GM19023 (cell line): ENCODE measurements around the gene PEX10.

Experiments
- ATAC-seq: cut with Tn5 transposase; IDR thresholded peaks from one replicate; pipeline ENCODE4 v1.9.1; 2021; ENCODE audit warnings: mild to moderate bottlenecking, moderate library complexity; ENCODE audit not compliant: unreplicated experiment

PEX10 gene

DNA sequence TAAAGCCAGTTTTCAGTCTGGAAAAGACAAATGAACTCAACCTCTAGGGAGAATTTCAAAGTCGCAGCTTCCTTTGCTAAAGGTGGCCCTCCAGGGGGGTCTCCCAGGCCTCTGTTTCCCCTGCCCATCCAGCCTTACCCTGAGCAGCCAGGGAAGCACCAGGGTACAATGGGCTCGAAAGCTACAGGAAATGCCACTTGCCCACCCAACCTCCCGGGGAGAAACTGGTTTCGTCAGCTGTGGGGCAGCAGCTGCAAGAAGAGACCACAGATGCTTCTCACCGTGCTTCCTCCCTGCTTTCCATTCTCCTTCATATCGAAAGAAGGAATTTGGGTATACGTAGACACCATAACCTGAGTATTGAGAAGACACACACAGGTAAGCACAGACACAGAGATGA lies 22.7 kb downstream of the PEX10 start:
- ATAC-seq, result no peak

DNA sequence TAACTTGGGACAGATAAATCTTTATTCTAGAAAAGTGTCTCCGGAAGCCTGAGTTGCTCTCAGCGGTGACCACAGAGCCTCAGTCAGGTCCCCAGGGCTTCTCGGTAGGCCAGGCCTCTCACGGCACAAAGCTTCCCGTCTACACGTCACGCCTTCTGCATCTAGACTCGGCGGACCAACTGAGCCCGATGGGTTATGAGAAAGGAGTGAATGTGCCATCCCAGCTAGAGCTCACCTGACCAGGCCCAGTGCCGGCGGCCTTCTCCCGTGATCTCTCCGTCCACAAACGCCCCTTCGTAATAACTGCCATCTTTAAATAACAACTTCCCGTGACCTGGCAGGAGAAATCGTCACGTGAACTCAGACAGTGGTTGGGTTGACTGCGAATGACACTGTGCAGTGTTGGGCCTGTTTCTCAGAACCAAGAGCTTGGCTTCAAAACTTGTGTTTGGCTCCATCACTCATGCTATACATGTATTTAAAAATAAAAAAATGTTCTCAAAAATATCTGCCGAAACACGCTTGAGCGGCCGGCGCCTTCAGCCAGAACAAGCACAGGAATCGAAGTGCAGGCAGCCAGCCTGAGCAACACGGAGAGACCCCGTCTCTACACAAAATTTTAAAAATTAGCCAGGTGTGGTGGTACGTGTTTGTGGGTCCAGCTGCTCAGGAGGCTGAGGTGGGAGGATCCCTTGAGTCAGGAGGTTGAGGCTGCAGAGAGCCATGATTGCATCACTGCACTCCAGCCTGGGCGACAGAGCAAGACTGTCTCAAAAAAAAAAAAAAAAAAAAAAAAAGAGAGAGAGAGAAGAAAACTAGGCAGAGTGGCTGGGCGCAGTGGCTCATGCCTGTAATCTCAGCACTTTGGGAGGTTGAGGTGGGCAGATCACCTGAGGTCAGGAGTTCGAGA lies 24.1 kb downstream of the PEX10 start:
- ATAC-seq, result no peak

DNA sequence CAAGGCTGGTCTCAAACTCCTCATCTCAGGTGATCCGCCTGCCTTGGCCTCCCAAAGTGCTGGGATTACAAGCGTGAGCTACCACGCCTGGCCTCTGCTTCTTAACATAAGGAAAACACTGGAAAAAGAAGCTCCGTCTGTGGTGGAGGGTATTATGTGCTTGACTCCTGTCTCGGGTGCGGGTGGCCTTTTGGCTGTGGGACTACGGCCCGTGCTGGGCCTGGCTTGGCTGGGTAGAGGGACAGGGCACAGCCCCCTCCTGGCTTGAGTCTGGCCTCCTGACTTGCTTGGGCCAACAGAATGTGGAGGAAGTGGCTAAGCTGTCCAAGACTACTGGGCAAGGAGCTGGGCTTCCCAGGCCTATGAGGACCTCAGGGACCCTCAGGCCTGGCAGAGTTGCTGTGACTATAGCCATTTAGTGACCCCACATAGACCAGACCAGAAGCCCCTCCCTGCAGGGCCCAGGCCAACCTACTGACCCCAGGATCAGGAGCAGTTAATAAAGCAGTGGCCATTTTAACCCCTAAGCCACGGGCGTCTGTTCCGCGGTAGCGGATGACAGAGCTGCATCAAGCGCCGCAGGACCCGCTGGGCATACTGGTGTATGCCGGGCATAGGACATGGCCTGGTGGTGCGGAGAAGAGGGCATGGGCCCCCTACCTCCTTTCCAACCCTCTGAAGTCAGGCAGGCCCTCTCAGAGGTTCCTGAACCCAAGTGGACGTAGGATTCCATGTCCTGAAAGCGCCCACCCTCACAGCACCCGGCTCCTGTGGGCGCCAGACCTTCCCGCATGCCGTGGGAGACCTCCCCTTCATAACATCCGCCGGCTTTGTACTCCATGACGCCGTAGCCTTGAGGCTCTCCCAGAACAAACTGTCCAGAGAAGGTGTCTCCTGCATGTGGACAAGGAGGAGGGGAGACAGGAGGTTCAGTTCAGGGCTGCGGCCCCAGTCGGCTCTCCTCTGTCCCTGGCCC lies 25.4 kb downstream of the PEX10 start:
- ATAC-seq, result no peak

DNA sequence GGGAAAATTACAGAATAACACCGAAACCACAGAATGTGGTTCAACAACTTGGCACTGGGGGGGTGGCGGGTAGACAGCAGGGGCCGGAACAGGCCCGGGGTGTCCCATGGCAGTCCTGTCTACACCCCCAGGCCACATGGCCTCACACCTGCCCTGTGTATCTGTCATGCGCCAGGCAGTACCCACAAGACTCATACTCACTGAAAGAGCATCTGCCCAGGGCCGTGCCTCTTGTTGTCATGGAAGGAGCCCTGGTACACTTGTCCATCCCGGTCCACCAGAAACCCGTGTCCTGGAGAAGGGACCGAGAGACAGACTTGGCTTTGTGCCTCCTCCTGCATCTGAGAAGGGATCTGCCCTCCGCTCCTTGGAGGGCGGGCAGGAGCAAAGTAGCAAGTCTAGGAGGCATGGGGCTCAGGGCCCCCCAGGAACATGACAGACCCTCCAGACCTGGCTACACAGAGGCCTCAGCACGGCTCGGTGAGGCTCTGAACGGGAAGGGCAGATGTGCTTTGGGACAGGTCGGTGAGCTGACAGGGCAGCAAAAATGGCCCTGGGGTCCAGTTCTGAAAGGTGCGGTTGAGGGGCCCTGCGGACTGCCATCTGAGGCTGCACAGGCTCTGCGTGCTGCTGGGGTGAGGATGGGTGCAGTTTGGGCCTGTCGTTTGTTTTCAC lies 26.6 kb downstream of the PEX10 start:
- no peak for ATAC-seq

DNA sequence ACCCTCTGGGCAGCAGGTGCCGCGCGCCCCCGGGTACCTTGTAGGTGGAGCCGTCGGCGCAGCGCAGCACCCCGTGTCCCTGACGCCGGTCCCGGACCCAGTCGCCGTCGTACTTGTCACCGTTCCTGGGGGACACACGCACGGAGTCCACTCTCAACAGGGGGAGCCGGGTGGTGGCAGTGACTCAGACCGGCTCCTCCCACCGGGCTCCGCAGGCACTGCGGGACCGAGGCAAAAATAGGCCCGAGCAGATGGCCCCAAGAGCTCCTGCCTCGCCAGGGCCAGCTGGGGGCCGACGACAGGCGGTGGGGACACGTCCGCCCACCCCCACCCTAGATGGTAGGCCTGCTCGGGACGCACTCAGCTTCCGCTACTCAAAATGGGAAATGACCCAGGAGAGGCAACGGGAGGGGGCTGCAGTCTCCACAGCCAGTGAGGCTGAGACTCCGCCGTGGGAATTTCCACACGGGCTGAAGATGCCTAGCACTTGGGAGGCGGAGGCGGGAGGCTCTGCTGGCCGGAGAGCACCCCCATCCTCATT lies 27.4 kb downstream of the PEX10 start:
- ATAC-seq, result no peak

DNA sequence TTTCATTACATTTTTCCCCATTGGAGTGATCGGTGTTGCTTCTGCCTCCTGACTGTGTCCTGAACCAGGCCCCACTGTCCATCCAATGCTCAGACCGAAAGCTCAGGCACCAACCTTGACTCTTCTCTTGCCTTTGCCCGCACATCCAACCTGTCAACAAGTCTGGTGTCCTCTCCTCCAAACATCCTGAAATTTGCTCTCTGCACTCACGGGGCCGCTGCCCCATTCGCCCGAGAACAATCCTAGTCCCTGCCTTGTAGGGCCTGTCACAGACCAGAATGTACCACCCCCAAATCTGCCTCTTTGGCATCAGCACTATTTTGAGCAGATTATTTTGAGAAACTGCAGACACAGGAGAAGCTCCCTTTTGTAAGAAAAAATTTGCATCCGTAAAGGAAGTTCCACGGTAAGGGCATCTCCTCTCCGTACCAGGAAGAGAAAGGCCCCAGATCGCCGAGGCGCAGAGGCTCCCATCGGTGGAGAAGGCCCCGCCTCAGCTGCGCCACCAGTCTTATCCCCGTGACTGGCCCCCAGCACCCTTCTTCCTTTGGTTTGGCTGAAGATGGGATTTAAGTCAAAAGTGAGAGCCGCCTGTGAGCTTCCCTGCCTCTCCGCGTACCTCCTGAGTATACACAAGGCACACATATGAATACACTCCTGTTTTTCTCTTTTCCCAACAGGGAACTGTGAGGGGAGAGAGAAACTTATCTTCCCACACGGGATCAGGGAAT lies 28.1 kb downstream of the PEX10 start:
- ATAC-seq, result no peak

DNA sequence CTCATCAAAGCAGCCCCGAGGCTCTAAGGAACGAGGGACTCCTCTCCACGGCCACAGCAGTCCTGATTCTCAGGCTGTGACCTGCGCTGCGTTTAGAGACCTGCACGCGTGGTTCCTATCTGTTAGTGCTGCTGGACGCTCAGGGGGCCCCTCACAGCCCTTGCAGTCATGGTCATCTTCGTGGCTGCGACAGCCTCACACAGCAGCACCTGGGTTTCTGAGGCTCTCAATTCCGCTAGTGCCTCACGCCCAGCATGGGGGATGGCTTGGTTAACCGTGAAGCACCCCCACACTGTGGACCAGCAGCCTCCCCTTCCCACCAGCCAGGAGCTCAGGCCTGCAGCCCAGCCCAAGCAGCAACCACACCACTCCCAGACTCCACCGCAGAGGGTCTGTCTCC lies 28.8 kb downstream of the PEX10 start:
- no peak for ATAC-seq

DNA sequence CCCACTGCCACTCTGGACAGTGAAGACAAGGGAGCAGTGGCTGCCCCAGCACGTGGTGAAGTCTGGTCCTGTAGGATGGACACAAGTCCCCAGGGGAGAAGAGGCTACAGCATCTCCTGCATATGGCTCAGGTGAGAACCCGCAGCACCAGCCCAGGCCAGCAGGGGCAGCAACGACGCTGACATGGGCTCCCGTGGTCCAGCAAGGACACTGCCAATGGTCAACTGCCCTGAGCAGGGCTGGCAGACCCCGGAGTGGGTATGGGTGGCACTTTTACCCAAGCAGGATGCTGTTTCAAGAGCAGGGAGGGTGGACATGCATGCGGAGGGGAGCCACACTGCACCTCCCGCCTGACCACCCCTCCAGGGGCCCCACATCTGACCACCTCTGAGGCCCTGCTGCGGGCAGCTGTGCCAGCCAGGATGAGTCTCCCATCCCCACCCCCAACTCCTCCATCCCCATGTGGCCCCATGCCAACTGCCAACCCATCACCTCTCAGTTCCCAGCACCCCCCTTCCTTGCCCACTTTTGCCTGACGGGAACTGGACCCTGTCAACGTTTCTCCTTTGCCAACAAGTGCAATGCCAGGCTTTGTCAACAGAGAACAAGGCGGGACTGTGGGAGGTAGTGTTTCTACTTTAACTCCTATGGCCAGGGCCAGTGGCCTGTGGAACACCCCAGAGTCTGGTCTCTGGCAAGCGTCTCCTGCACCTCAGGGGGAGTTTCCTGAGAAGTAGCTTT lies 29.6 kb downstream of the PEX10 start:
- no peak for ATAC-seq

DNA sequence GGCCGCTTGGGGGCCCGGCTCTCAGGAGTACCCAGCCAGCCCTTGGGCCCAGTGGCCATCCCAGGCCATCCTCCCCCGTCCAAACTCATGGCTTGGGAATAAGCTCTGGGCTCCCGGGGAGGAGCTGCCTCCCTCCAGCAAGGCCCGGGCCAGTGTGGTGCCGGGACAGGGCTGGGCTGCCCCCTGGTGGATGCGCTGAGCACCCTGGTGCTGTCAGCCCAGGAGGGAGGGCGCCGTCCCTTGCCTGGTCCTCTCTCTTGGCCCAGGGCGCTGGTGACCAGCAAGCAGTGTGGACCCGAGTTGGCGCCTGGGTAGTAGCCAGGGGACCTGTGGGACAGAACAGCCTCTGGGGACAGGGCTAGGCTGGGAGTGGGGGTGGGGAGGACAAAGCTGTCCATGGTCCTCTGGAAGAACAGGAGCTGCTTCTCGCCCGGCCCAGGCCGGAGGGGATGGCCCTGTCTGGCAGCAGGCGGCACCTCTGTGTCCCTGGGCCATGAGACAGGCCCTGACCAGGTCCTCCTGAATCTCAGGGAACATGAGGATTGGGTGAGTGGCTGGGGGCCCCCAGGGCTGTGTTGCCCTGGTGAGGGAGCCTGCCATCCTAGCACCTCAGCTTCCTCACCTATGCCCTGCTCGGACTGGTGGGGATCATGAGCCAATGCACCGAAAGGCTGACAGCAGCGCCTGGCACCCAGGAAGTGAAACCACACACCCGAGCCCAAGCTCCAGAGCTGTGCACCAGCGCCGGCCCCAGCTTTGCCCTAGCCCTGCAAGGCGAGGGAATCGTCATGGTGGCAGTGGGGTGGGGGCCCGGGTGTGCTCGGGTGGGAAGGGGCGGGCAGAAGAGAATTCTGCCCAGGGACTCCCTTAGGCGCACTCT lies 30.4 kb downstream of the PEX10 start:
- ATAC-seq, result no peak

DNA sequence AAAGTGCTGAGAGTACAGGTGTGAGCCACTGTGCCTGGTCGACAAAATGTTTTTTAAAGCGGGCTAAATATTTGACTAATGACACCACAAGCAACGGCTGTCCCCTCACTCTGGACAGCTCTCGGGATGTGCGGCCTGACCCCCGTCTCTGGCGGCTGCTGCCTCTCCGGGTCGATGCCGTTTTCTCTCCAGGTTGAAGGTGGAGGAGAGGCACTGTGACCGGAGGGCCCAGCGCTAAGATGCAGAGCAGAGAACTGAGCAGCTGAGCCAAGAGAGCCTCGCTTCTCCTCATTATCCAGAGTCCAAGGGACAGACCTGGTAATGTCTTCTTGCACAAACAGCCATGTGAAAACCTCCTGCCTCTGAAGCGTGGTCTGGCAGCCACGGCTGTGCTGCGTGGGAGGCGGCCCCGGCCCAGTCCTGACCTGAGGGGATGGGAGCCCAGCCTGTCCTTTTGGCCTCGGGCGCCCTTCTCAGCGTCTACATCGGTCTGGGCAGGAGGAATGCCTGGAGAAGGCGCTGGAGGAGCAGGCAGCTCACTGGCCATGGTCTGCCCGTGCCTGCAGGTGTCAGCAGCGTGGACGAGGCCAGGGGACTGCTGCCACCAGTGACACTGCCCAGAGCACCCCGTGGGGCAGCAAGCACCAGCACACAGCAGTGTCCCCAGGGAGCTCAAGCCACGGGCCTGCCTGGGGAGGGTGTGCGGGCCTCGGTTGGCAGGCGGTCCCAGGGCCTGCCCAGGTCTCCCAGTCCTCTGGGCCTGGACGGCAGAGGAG lies 31.4 kb downstream of the PEX10 start:
- no peak for ATAC-seq

DNA sequence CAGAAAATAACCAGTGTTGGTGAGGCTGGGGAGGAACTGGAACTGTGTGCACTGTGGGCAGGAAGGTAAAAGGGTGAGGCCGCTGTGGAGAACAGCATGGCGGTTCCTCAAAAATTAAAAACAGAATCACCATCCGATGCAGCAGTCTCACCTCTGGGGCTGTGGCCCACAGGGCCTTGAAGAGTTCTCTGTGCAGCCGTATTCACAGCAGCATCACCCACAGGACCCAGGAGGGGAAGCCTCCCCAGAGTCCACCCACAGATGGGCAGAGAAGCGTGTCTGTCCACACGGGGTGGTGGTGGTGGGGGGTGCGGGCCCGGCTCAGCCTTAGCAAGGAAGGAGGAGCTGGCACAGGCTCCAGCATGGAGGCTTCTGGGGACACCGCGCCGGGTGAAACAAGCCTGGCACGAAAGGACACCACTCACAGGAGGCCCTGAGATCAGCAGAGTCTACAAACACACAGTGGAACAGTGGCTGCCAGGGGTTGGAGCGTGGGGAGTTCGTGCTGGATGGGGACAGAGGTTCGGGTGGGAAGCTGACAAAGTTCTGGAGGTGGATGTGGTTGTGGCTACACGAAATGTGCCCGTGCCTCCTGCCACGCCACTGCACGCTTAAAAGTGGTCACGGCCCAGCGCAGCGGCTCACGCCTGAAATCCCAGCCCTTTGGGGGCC lies 32.5 kb downstream of the PEX10 start:
- no peak for ATAC-seq

DNA sequence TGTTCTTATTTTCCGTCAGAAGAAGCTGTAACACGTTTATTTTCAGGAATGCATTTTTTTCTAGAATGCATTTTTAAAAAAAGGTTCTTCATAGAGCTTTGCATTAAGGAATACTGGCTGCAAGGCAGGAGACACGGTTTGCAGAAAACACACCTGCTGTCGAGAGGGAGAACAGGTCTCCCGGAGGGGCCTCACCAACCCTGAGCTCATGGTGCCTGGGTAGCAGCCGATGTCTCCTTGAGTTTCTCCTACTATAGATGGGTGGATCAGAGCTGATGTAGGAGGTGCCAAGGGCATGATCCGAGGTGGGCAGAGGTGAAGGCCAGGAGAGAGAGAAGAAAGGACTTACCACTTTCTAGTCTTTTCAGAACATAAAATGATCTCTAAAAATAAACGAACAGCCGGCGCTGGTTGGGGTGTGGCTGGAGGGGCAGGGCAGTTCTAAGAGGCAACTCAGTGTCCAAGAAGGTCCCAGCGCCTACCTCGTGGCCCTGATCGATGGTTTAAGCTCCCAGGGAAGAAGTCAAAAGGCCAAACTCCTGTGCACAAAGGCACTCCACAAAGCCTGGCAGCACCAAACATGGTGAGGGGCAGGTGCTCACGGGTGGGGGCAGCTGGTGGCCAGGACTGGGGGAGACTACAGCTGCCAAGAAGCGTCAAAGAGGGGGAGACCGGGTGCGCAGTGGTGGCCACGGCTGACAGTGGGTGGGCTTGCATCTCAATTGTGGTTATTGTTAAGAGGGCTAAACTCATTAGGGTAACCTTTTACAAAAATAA lies 33.2 kb downstream of the PEX10 start:
- no peak for ATAC-seq

DNA sequence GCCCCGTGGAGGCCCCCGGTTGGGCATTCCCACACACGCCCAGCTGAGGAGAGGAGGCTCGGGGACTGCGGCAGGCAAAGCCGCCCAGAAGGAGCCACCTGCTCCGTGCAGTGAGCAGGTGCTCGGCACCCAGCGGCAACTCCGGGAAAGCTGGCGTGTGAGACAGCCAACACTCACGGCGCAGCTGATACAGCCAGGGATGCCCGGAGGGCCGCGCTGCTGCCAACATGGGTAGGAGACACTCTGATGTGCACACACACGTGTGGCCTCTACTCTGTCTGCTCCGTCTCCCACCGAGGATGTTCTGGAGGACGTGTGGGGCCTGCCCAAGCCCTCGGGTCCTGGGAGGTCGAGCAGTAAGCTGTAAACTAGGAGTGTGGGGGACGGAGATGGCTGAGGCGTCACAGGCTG lies 33.9 kb downstream of the PEX10 start:
- ATAC-seq, result no peak

DNA sequence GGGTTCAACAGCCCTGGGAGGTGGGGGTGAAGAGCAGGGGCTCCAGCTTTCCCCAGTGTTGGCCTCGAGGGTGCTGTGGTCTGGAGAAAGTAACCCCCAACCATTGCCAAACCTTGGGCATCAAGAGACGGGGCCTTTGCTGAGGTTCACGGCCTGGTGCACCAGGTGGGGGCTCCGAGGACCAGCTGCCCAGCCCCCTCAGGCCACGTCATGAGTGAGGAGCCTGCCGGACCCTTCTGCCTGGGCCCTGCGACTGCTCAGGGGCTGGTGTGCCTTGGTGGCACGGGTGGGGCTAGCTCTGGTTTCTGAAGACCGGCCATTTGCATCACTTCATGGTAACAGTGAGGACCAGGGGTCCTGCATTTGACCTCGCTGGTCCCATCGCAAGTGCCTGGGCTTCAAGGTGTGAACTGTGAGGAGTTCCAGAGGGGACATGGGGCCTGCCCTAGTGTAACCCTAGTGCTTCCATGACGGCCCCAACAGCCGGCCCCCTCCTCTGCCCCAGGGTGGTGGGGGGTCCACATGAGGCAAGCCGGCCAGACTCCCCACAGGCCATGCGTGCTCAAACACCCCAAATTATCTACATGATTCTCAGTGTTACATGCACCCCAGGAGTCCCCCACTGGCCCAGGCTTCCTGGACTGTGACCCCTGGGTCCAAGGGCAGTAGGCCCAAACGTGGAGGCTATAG lies 34.5 kb downstream of the PEX10 start:
- no peak for ATAC-seq

DNA sequence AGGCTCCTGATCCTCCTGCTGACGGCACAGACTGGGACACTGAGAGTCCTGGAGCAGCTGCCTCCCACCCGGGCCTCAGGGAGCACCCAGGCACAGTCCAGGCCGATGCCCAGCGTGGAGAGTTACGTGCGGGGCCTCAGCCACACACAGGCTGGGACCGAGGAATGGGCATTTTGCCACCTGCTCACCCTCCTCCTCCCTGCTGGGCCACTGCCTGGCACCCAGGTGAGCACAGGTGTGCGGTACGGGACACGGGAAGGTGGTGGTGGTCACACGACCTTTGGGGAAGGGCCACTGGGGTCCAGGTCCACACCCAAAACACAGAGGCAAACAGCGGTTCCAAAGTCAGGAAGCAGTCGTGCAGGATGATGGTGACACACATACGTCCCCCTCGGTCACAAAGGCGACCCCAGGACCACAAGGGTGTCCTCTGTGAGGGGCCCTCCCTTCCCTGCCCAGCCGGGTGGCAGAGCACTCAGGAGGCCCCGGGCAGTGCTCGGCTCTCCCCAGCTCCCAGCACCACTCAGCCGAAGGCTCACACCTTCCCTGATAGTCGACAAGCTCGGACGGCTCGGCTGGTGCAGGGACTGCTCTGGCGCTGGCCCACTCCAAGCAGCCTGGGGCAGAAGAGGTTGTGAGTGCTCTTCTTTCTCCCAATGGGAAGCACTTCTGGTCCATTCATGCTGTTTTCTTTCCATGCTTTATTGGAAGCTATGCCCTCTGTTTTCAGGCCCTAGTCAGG lies 35.3 kb downstream of the PEX10 start:
- no peak for ATAC-seq
